ENCODE results near the gene CTF1.
"Not testable (repeated sequence)": the region's sequence is repeated elsewhere in the genome, so short reads cannot be mapped to it uniquely, and the experiment has no call there.

CTF1 gene

DNA sequence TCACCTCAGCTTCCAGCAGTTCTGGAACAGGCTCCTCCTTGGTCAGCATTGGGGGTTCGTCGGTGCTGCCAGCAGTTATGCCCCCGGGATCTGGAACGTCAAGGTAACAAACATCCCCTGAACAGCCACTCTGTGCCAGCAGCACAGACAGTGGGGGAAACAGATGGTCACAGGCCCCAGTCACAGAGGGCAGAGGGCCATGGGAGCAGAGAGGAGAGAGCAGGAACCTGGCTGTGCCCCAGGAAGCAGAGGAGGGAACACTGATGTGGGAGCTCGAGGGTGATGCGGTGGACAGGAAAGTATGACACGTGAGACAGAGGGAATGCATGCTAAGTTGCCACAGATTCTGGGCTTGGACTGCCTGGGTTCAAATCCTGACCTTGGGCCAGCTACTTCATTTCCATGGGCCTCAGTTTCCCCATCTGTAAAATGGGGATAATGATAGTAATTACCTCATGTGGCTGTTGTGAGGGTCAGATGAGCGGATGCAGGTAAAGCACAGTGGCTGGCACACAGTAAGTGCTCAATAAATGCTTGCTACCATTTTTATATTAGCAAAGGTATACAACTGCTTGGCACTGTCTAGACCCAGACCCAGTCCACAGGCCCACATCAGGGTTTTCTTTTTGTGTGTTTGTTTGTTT lies 7.4 kb upstream of the CTF1 start:
- no peak for FAIRE-seq

DNA sequence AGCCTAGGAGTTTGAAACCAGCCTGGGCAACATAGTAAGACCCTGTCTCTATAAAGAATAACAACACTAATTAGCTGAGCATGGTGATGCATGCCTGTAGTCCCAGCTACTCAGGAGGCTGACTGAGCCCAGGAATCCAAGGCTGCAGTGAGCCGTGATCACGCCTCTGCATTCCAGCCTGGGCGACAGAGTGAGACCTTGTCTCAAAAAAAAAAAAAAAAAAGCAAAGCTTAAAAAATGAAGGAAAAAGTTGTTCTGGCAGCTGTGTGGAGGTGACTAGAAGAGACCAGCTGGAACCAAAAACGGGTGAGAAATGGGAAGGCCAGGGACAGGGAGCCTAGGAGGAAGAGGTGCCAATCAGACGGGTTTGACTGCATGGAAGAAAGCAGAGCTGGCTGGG lies 6.7 kb upstream of the CTF1 start:
- FAIRE-seq = no peak

DNA sequence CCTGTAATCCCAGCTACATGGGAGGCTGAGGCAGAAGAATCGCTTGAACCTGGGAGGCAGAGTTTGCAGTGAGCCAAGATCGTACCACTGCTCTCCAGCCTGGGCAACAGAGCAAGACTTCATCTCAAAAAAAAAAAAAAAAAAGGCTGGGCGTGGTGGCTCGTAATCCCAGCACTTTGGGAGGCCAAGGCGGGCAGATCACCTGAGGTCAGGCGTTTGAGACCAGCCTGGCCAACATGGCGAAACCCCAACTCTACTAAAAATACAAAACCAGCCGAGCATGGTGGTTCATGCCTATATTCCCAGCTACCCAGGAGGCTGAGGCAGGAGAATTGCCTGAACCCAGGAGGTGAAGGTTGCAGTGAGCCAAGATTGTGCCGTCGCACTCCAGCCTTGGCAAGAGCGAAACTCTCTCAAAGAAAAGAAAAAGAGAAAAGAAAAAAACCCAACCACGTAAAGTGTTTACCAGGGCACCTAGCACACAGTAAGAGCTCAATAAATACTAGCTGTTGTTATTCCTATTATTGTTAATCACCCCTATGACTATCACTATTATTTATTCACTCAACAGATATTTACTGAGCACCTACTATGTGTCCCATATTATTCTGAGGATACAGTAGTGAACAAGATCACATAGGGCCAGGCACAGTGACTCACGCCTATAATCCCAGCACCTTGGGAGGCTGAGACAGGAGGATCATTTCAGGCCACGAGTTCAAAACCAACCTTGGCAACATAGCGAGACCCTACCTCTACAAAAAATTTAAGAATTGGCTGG lies 5.2 kb upstream of the CTF1 start:
- not testable (repeated sequence) for FAIRE-seq

DNA sequence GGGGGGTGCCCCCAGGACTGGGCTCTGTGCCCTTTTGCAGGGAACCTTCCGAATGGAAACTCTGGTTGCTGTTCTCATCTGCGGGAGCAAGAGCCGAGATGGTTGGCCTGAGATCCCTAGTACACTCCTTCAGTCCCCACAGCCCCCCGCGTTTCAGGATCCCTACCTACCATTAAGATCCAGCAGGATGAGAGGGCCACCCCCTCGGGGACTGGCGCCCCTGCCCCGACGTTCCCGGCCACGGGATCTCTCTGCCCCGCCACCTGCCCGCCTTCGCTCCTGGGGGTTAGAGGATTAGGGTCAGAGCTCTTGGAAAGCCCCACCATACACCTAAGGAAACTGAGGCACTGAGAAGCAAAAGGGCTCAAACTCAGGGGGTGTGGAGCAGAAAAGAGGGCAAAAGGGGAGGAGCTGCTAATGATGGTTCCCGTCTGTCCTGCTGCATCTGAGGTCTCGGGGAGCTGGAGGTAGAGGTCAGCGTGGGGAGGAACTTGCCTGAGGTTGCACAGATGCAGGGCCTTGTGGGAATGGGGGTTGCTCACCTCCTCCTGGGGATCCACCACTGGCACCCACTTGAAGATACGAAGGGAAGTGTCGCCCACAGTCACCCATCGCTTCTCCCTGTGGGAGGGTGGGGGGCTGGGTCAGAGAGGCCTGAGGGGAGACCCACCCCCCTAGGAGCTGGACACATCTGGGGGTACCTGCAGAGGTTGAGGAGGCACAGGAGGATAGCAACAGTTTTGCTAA lies 3.6 kb upstream of the CTF1 start:
- no peak for FAIRE-seq

DNA sequence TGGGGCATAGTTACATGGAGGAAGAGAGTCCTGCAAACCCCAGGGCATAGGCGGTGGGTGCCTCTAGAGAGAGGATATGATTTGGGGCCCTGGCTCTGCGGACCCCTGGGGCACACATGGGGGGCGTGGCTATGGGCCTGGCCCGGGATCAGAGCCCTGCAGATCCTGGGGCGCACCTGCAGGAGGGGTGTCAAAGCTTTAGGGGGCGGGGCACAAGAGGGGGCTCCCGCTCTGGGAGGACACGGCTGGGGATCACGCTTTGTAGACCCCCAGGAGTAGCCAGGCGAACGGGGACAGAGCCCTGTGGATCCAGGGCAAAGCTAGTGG lies 3.0 kb upstream of the CTF1 start:
- no peak for FAIRE-seq

DNA sequence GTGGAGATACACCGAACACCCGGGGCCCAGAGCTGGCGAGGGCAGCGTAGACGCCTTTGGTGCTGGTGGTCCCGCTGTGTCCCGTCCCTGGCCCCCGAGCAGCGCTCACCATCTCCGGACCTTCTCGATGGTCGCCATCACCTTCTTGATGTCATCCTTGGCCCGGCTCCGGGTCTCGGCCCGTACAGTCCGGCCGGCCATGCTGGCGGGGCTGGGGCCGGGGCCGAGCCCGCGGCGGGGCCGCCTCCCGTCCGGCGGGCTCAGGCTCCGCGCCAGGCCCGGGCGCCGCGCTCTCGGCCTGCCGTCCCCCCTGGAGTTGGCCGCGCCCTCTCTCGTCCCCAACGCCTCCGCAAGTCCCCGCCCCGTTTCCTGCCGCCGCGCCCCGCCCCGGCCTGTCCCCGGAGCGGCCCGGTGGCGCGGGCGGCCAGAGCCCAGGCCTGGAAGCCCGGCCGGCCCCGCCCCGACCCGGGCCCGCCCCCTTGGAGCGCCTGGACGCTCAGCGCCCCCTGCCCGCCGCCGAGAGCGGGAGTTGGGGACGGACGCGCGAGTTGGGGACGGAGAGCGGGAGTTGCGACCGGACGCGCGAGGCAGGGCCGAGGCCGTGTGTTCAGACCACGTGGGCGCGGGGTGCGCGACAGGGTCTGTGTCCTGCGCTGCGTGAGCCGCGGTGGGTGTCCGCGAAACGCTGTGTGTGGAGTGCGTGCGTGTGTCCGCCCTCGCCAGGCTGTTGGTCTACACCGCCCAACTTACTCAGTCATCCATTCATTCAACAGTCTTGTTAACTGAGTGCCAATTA lies 2.5 kb upstream of the CTF1 start, which contains the start of gene BCL7C:
Gene BCL7C, minus strand, starts transcription at position 334 of the 796 bp plus-strand sequence. Its CDS starts 133 bp downstream, at position 201.
- no peak for FAIRE-seq

DNA sequence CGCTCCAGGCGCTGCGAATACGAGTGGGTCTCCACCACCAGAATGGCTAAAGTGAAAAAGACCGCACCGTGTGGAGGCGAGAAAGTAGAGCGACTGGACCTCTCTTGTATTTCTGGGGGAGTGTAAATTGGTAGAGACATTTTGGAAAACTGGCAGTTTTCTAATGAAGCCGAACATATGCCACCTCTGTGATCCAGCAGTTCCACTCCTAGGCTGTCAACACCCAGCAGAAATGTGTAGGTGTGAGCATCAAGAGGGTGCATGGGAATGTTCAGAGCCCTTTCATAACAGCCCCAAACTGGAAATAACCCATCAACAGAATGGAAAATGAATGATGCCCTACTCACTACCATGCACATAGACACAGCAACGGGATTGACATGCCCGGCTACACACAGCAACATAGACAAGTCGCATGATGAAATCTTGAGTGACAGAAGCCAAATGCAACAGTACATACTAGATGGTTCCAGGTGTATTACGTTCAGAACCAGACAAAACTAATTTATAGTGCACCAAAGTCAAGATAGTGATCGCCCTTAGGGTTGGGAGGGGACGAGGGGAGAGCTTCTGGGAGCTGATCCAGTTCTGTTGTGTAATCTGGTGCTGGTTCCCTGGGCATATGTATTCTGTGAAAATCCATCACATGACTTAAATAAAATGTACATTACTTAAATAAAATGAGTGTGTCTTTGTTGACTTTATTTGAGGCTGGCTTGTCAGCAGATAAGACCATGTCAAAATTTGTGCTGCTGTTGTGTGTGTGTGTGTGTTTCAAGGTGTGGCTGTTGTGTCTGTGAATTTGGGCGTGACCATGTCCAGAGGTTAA lies 1.7 kb upstream of the CTF1 start:
- FAIRE-seq = no peak

DNA sequence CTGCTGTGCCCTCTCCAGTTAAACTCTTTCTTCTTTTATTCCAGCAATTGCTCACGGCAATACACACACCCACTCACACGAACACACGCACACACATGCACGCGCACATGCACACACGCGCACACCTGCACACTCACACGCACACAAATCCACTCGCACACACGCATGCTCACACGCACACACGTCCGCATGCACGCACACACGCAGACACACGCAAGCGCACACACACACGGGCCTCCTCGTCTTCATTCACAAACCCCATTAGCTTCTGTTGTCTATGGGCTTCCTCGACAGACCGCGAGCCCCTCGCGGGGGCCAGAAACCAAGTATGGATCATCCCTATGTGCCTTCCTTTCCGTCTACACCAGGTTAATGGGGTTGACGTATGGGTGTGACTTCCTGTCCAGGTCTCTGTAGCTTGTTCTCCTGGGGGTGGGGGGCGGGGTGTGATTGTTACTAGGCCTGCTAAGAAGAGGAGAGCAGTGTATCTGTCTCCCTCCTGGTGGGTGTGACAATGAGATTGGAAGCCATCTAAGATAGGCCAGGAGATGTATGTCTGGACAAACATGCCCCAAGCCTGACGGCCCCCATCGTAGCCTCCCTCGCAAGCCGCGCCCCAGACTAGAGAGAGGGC lies 670 bp upstream of the CTF1 start:
- FAIRE-seq = no peak

DNA sequence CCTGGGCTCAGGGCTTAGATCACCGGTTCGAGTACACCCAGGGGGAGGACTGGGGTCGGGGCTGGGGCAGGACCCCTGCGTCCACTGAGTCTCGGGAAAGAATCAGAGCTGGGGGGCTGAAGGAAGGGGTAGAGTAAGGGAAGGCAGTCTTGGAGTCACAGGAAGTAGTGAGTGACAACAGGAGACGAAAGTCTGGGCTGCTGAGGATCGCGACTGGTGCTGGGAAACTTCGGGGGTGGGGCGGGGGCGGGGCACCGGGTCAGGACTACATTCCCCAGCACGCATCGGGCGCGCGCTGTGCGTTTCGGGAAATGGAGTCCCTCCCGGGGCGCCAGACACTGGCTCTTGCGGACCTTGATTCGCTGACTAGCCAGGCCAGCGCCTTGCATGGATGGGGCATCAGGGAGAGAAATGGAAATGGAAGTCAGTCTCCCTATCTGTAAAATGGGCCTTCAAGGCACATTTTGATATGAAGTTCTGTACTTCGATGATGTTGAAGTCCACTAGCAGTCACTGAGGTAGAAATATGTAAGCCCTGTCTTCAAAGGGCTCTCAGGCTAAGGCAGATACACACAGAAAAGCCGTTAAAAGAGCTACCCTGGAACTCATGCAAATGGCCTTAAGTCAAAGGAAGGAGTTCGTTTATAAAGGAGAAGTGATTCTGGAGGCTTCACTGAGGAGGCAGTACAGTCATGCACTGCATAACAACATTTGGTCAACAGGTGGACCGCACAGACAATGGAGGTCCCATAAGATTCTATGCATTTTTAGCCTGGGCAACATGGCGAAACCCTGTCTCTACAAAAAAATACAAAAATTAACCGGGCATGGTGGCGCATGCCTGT lies 697 bp downstream of the CTF1 start:
- no peak for FAIRE-seq

DNA sequence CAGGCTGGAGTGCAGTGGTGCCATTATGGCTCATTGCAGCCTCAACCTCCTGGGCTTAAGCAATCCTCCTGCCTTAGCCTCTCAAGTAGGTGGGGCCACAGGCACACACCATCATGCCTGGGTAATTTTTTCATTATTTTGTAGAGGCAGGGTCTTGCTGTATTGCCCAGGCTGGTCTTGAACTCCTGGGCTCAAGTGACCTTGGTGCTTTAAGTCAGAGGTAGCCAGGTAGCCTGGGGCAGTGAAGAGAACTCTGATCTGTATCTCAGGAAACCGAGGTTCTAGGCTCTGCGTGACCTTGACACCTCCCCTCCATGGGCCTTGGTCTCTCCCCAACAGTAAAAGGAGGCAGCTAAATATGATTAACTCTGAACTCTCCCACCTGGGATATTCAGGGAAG lies 3.4 kb downstream of the CTF1 start:
- no peak for FAIRE-seq

DNA sequence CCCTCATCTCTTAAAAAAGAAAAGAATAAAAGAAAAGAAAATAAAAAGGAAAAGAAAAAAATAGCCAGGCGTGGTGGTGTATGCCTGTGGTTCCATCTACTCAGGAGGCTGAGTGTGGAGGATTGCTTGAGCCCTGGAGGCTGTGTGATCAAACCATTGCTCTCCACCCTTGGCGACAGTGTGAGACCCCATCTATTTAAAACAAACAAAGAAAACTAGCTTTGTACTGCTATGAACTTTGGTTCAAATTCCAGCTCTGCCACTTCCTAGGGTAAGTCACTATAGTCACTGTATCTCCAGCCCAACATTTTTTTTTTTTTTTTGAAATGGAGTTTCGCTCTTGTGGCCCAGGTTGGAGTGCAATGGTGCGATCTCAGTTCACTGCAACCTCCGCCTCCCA lies 4.2 kb downstream of the CTF1 start:
- no peak for FAIRE-seq

DNA sequence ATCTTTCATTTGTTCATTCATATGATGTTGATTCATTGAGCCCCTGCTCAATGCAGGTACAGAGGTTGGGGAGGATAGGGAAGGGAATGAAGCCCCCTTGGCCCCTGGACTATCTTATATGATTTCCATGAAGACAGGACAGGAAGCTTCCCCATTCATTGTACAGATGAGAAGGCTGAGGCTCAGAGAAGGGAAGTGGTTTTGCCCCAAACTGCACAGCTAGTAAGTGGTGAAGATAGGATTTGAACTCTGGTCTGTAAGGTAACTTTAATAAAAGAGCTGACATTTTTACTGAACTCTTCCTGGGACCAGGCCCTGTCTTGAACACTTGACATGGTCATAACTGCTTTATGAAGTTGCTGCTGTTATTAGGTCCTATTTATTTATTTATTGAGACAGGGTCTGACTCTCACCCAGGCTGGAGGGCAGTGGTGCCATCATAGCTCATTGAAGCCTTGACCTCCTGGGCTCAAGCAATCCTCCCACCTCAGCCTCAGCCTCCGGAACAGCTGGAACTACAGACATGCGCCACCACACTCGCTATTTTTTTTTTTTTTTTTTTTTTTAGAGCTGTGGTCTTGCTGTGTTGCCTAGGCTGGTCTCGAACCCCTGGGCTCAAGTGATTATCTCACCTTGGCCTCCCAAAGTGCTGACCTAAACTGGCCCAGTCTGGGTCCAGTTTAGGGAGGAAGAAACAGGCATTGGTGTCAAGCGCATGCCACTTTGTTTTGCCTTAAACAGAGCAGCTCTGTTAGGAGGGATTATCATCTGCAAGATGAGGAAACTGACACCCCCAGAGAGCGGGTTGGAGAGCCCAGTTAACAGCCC lies 5.0 kb downstream of the CTF1 start:
- FAIRE-seq = no peak

DNA sequence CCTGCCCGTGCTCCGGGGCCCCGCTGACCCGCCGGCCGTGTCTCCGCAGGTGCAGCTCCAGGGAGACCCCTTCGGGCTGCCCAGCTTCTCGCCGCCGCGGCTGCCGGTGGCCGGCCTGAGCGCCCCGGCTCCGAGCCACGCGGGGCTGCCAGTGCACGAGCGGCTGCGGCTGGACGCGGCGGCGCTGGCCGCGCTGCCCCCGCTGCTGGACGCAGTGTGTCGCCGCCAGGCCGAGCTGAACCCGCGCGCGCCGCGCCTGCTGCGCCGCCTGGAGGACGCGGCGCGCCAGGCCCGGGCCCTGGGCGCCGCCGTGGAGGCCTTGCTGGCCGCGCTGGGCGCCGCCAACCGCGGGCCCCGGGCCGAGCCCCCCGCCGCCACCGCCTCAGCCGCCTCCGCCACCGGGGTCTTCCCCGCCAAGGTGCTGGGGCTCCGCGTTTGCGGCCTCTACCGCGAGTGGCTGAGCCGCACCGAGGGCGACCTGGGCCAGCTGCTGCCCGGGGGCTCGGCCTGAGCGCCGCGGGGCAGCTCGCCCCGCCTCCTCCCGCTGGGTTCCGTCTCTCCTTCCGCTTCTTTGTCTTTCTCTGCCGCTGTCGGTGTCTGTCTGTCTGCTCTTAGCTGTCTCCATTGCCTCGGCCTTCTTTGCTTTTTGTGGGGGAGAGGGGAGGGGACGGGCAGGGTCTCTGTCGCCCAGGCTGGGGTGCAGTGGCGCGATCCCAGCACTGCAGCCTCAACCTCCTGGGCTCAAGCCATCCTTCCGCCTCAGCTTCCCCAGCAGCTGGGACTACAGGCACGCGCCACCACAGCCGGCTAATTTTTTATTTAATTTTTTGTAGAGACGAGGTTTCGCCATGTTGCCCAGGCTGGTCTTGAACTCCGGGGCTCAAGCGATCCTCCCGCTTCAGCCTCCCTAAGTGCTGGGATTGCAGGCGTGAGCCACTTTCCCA lies 5.9 kb downstream of the CTF1 start:
- no peak for FAIRE-seq

DNA sequence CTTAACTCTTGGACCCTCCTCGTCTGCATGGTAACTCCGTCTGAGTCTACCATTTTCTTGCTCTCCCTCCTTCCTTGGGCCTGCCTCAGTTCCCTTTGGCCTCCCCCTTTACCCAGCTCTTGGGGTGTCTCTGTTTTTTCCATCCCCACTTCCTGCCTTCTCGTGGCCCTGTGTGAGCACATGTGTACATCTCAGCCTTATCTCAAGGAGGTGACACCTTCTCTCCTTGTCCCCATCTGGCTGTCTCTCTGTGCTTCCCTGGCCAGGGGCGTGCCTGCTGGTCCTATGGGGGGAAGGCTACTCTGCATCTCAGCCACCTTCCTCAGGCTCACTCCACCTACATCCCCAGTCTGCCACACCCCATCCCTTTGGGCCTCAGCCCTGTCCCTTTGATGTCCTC lies 6.6 kb downstream of the CTF1 start:
- no peak for FAIRE-seq

DNA sequence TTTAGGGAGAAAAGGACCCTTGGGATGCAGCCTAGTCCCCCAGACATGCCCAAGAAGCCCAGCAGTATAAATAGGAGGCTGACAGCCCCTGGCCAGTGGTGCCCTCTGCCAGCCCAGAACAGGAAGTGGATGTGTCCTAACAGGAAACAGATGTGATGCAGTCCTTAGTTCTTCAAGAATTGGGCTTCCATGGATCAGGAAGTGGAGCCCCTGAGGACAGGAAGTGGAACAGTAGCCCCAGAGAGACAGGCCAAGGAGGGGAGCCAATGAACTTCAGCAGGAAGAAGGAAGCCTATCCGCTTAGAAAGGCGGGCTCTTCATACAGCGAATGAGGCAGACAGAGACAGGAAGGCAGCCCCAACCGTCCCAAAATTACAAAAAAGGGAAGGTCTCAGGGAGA lies 7.2 kb downstream of the CTF1 start:
- FAIRE-seq = no peak

DNA sequence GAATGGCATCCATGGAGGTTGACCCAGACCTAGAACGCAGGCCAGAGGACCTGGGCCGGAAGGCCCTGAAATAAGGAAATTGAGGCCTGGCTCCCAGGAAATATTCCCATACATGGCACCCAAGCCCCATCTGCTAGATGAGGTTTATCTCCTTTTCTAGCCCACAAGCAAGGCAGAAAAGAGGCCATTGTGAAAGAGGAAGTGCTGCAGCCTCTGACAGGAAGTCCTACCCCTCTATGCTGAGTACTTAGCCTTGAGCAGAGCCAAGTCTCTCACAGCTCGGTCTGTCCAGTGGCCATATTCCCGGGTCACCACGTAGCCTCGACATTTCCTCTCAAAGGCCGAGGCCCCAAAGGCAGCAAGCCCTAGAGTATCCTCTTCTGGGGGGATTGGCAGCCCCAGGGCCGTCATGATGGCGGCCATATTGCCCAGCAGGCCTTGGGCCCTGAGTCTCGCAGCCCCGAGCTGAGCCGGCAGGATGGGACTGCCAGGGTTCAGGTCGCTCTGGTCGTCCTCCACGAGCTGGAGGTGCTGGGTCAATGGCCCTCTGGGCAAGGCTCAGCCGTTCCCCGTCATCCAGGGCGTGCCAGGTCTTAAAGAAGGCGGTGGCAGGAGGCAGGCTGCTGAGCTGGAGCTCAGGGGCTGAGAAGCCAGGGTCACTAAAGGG lies 7.8 kb downstream of the CTF1 start:
- FAIRE-seq = no peak

DNA sequence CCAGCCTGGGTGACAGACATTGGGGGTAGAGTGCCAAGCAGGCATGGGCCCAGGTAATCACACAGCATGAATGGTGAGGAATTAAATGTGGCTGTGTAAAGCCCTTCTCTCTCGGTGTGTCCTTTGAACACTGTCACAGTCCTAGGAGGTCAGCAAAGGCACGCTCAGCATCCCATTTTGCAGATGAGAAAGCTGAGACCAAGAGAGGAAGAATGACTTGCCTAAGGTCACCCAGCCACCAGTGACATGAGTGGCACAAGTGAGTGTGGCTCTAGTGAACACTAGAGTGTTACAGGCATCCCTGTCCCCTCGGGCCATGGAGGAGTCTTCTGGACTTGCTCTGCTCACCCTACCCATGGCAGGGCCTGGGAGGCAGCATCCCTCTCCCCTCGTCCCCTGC lies 10.7 kb downstream of the CTF1 start:
- FAIRE-seq = no peak

DNA sequence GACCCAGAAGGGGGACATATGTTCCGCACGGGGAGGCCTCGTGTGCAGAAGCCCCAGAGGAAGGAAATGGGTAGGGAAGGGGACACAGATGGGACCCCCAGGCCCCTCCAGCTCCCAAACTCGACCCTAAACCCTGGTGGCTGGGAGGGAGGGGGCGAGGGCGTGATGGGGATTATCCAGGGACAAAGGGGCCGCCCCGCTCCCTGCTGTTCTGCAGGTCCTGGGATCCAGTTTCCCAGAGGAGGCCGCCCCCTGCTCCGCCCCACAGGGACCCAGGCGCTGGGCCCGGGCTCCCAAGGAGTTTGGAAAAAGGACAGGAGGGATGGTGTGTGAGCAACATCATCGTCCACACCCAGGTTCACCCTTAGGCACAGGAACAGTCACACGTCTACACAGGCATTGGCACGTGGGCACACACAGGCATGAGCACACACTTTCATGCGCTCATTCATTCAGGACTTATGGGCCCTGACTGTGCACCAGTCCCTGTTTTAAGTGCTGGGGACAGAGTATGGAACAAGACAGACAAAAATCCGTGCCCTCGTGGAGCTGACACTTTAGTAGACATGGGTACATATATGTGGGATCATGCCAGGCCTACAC lies 14.1 kb downstream of the CTF1 start:
- FAIRE-seq = no peak

Data from islet of Langerhans (tissue), 1 donor.